K562 (cell line): ENCODE data around the gene PDGFA. TPM values are rescaled to one million over a fixed set of nuclear protein-coding genes. Genes with fewer than 3 reads are reported as not detected.

Experiments used
- ATAC-seq: fragments of 200-7000 bp; cut with Tn5 transposase; 3 replicates; pipeline ENCODE4 v1.9.1; 2020; ENCODE audit warnings: moderate library complexity
- BruUV-seq: library from RNA; stranded (reverse); fragments of 400-500 nt; replicated peaks from 2 replicates; lab custom pipeline; 2021; lab: Mats Ljungman, UMichigan
- CTCF ChIA-PET: fragments of 300-600 bp; formaldehyde crosslinking; extraction: SDS; loops from one replicate; lab custom pipeline; 2021; ENCODE audit warnings: low intra/inter-chr PET ratio; lab: Yijun Ruan, JAX
- POLR2A ChIA-PET: fragments of 300-600, 350-650 bp; sonication (Branson Sonifier 250); formaldehyde crosslinking; extraction: SDS; loops from one replicate; lab custom pipeline; 2021; ENCODE audit warnings: antibody characterized with exemption, inconsistent platforms; lab: Yijun Ruan, JAX
- DNase-seq, 4 experiments: peaks; one replicate each; pipeline versions ENCODE4 v3.0.0 to v3.0.0-alpha.2; 2011 to 2018; ENCODE audit warnings: low spot score in 3 of 4, mixed read lengths in 3 of 4; ENCODE audit errors: extremely low read depth in 1 of 4
- FAIRE-seq: peaks from 2 replicates; lab custom pipeline; 2011; peaks lifted over from hg19 to GRCh38; lab: Jason Lieb, UNC
- H2AFZ ChIP-seq: 2 replicates; pipeline ENCODE4 v1.6.0; 2011; ENCODE audit warnings: low read depth, low read length, control low read depth, inconsistent platforms
- H3K27ac ChIP-seq: fragments of 200-600 bp; 3 replicates; pipeline ENCODE4 v1.8.0; 2011; ENCODE audit warnings: low read depth, mild to moderate bottlenecking, control low read depth, inconsistent platforms, low read length, moderate library complexity, mixed read lengths; ENCODE audit errors: extremely low read depth
- H3K27me3 ChIP-seq, 2 experiments: fragments of 300-600 bp in 1 of 2; 2 replicates in 1 of 2; 3 replicates in 1 of 2; pipeline versions ENCODE4 v1.6.0 to v1.8.0; 2011; ENCODE audit warnings: inconsistent platforms in 2 of 2, low read length in 2 of 2, mild to moderate bottlenecking in 1 of 2, mixed read lengths in 1 of 2, moderate library complexity in 1 of 2; ENCODE audit not compliant: control insufficient read depth in 2 of 2, insufficient read depth in 2 of 2
- H3K36me3 ChIP-seq: fragments of 300-600 bp; 3 replicates; pipeline ENCODE4 v1.8.0; 2011; ENCODE audit warnings: mild to moderate bottlenecking, low read length, inconsistent platforms; ENCODE audit not compliant: control insufficient read depth, insufficient read depth
- H3K4me1 ChIP-seq, 2 experiments: fragments of 200-600 bp in 1 of 2; replicated peaks in 1 of 2; 2 replicates in 1 of 2; 3 replicates in 1 of 2; pipeline versions ENCODE4 v1.5.1 to v1.8.0; 2011; ENCODE audit warnings: inconsistent platforms in 2 of 2, low read length in 2 of 2, mild to moderate bottlenecking in 1 of 2, mixed read lengths in 1 of 2, moderate library complexity in 1 of 2; ENCODE audit not compliant: control insufficient read depth in 2 of 2, insufficient read depth in 2 of 2
- H3K4me2 ChIP-seq: 2 replicates; pipeline ENCODE4 v1.6.1; 2011; ENCODE audit warnings: low read length, control low read depth, inconsistent platforms, mixed read lengths; ENCODE audit not compliant: insufficient read depth
- H3K4me3 ChIP-seq: fragments of 200-600 bp; sonication (generic), shearing (Covaris generic); 2 replicates; pipeline ENCODE4 v1.5.1; 2016; ENCODE audit warnings: control low read depth, inconsistent platforms
- H3K79me2 ChIP-seq: fragments of 200-600 bp; 3 replicates; pipeline ENCODE4 v1.8.0; 2011; ENCODE audit warnings: low read length, inconsistent platforms; ENCODE audit not compliant: control insufficient read depth, insufficient read depth
- H3K9ac ChIP-seq, 2 experiments: 2 replicates each; pipeline versions ENCODE4 v1.6.0 to v1.6.1; 2011; ENCODE audit warnings: low read depth in 2 of 2, low read length in 2 of 2, control low read depth in 1 of 2, inconsistent platforms in 1 of 2, mild to moderate bottlenecking in 1 of 2, mixed read lengths in 1 of 2; ENCODE audit not compliant: insufficient read depth in 1 of 2
- H3K9me1 ChIP-seq: one replicate; pipeline ENCODE4 v1.6.0; 2011; ENCODE audit warnings: inconsistent platforms, mild to moderate bottlenecking, low read length, moderate library complexity; ENCODE audit not compliant: control insufficient read depth, insufficient read depth
- H3K9me3 ChIP-seq: replicated peaks from 2 replicates; pipeline ENCODE4 v1.5.1; 2011; ENCODE audit warnings: low read depth, low read length, inconsistent platforms; ENCODE audit not compliant: control insufficient read depth, insufficient read depth
- H4K20me1 ChIP-seq: replicated peaks from 2 replicates; pipeline ENCODE4 v1.6.1; 2011; ENCODE audit warnings: low read length, inconsistent platforms, mixed read lengths; ENCODE audit not compliant: control insufficient read depth, insufficient read depth
- CBFA2T2 ChIP-seq: fragments of 450-650 bp; conservative IDR thresholded peaks from 2 replicates; pipeline ENCODE4 v1.6.1; 2017; ENCODE audit warnings: mild to moderate bottlenecking
- FOXA3 ChIP-seq, 2 experiments: fragments of 450-650 bp in 1 of 2; sonication (generic) in 1 of 2; formaldehyde crosslinking; IDR thresholded peaks in 1 of 2; conservative IDR thresholded peaks in 1 of 2; 2 replicates each; pipeline versions ENCODE4 v1.4.0 to v1.8.0; 2020 to 2022; ENCODE audit warnings: mild to moderate bottlenecking in 2 of 2, missing genetic modification reagents in 1 of 2
- GABPA ChIP-seq: fragments of 200-800 bp; sonication (Bioruptor generic); conservative IDR thresholded peaks from 2 replicates; pipeline ENCODE4 v1.6.1; 2016; ENCODE audit warnings: low read depth, missing genetic modification characterization, missing compliant biosample characterization
- POLR3G ChIP-seq: IDR thresholded peaks from 2 replicates; pipeline ENCODE4 v1.6.1; 2011; ENCODE audit not compliant: insufficient read length, insufficient replicate concordance; ENCODE audit errors: extremely low read depth
- RAD51 ChIP-seq: fragments of 450-650 bp; IDR thresholded peaks from 2 replicates; pipeline ENCODE4 v1.7.1; 2016; ENCODE audit warnings: low read depth, mild to moderate bottlenecking, borderline replicate concordance
- THRAP3 ChIP-seq: fragments of 450-650 bp; IDR thresholded peaks from 2 replicates; pipeline ENCODE4 v1.6.1; 2016; ENCODE audit warnings: mild to moderate bottlenecking, inconsistent platforms, borderline replicate concordance
- U2AF2 ChIP-seq: fragments of 200-400 bp; formaldehyde crosslinking; optimal IDR thresholded peaks from 2 replicates; pipeline ENCODE3; 2017; ENCODE audit warnings: low read depth, mild to moderate bottlenecking, low read length
- ZBTB8A ChIP-seq: fragments of 450-650 bp; IDR thresholded peaks from 2 replicates; pipeline ENCODE4 v1.6.1; 2018; ENCODE audit warnings: mild to moderate bottlenecking, moderate library complexity; ENCODE audit not compliant: partially characterized antibody
- ZNF12 ChIP-seq: sonication (generic); formaldehyde crosslinking; IDR thresholded peaks from 2 replicates; pipeline ENCODE4 v1.4.0; 2020; ENCODE audit warnings: mild to moderate bottlenecking, missing genetic modification reagents
- ZNF444 ChIP-seq: fragments of 250-450 bp; sonication (Bioruptor Pico); IDR thresholded peaks from 2 replicates; pipeline ENCODE4 v1.4.0; 2020; ENCODE audit warnings: mild to moderate bottlenecking, moderate library complexity
- ZNF507 ChIP-seq: conservative IDR thresholded peaks from 2 replicates; pipeline ENCODE4 v1.6.1; 2017; ENCODE audit warnings: missing genetic modification characterization, missing compliant biosample characterization
- WGBS: fragments of 100-300 bp; shearing (Covaris generic); methylation state at CpG from one replicate; pipeline ENCODE4 v1.1.6; 2016; ENCODE audit warnings: low coverage, mixed read lengths; ENCODE audit not compliant: insufficient coverage; ENCODE audit errors: missing lambda C conversion rate; 5-methylcytosine and 5-hydroxymethylcytosine counted together
- in situ Hi-C: fragments of 300-500 bp; cut with MboI; formaldehyde crosslinking; loops from 4 replicates; pipeline ENCODE4 v1.15.0; 2018; ENCODE audit warnings: inconsistent platforms, mixed read lengths
- intact Hi-C: fragments of 100-400 bp; cut with micrococcal nuclease; formaldehyde crosslinking; loops from 2 replicates; pipeline ENCODE4 v1.14.2; 2022
- polyA plus RNA-seq, 8 experiments: library from polyadenylated mRNA; depleted of rRNA in 4 of 8; stranded (reverse) in 5 of 8; unstranded in 3 of 8; fragments of >200 nt; fragmentation: Nextera tagmentation in 2 of 8; fragmentation: Illumina TruSeq in 1 of 8; extraction: Ambion mirVana in 2 of 8; extraction: Trizol in 1 of 8; gene quantifications; 2 replicates each; pipeline versions ENCODE4 v1.2.1 to v1.2.3, GENCODE V29; 2011 to 2014; ENCODE audit warnings: inconsistent platforms in 1 of 8, missing spikeins in 1 of 8
- total RNA-seq, 7 experiments: library from RNA; depleted of rRNA in 6 of 7; stranded (reverse); fragments of >200 nt in 6 of 7; fragmentation: Illumina TruSeq in 2 of 7; extraction: Trizol in 2 of 7; gene quantifications; 2 replicates each; pipeline versions ENCODE4 v1.2.1 to v1.2.3, GENCODE V29; 2011 to 2021; ENCODE audit warnings: low replicate concordance in 1 of 7
- TF ChIP-seq, protein P1 (sequence below): fragments of 450-650 bp; IDR thresholded peaks from 2 replicates; pipeline ENCODE4 v1.7.1; 2018; ENCODE audit warnings: mild to moderate bottlenecking, low read depth; ENCODE audit not compliant: partially characterized antibody
- TF ChIP-seq, protein P2 (sequence below): fragments of 450-650 bp; formaldehyde crosslinking; IDR thresholded peaks from 2 replicates; pipeline ENCODE4 v1.4.0; 2022; ENCODE audit warnings: mild to moderate bottlenecking, moderate library complexity
- TF ChIP-seq, protein P3 (sequence below): sonication (generic); formaldehyde crosslinking; IDR thresholded peaks from 2 replicates; pipeline ENCODE4 v1.8.1; 2022; ENCODE audit warnings: missing genetic modification reagents
- TF ChIP-seq, protein P4 (sequence below): fragments of 450-650 bp; IDR thresholded peaks from 2 replicates; pipeline ENCODE4 v1.6.1; 2016; ENCODE audit warnings: mild to moderate bottlenecking

The PDGFA gene
- total and polyA plus RNA-seq, 9 of the 15 experiments (the other 6 are each of a cell fraction or from before 2014, with no cell fraction given), result 2.5 to 10.2 (median 4.6) TPM

DNA sequence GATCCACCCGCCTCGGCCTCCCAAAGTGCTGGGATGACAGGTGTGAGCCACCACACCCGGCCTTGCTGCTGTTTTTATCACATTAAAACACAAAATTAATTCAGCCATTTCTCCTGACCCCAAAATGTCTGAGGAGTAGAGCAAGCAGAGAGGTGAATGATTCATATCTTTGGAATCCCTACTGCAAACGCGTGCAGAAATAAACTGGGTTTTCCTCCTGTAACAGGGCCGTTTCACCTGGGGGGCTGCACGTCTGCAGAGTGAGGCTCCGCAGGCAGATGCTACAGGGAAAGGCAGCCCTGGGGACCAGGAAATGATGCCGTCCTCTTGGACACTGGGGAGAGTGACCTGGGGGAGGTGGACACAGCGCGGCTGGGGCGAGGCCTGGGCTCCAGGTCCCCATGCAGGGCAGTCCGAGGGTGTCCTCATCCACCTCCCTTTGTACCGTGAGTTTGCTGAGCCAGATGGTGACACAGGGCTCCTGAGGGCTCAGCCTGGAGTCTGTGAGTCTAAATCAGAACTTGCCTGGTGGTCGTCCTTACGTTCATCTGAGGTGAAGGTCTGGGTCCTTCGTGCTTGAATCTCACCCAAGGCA is 41.9 kb downstream of the PDGFA start:
- ATAC-seq (no peak; the same call in 2 of the 3 replicates), DNase-seq (no peak), FAIRE-seq (no peak)
- in situ Hi-C loops, result no loop called here
- Histone ChIP-seq H3K4me2 (no peak overlapping the region), H2AFZ (no peak overlapping the region), H3K9ac (peak overlapping the region in 1 of 2 experiments; percentile 72; a peak in 1 of 4 replicates), H3K27me3 (no peaks in the 10 kb centered on the region), H4K20me1 (no peaks in the 10 kb centered on the region), H3K79me2 (no peaks in the 10 kb centered on the region), H3K4me3 (no peak overlapping the region), H3K4me1 (peaks cover 12 to 53% of the 10 kb centered on the region in 2 experiments; a peak in 4 of 5 replicates), H3K9me1 (no peaks in the 10 kb centered on the region), H3K9me3 (peaks cover 2% of the 10 kb centered on the region; the same call in 1 of the 2 replicates), H3K36me3 (no peaks in the 10 kb centered on the region), H3K27ac (no peak overlapping the region)
- no TSS peak for BruUV-seq
- ChIA-PET POLR2A (interaction anchor here (0.8 kb wide), 1 partner anchor 152 kb away, joined by 3 read pairs; no protein-coding TSS in a partner anchor), CTCF (no interaction called here)
- WGBS, result 14% methylated on average over 15 of the region's 17 CpGs
- intact Hi-C loops, result no loop called here
- TF ChIP-seq ZNF444 (CRISPR knock-in tag), result no peak
- TF ChIP-seq, protein P1, sequence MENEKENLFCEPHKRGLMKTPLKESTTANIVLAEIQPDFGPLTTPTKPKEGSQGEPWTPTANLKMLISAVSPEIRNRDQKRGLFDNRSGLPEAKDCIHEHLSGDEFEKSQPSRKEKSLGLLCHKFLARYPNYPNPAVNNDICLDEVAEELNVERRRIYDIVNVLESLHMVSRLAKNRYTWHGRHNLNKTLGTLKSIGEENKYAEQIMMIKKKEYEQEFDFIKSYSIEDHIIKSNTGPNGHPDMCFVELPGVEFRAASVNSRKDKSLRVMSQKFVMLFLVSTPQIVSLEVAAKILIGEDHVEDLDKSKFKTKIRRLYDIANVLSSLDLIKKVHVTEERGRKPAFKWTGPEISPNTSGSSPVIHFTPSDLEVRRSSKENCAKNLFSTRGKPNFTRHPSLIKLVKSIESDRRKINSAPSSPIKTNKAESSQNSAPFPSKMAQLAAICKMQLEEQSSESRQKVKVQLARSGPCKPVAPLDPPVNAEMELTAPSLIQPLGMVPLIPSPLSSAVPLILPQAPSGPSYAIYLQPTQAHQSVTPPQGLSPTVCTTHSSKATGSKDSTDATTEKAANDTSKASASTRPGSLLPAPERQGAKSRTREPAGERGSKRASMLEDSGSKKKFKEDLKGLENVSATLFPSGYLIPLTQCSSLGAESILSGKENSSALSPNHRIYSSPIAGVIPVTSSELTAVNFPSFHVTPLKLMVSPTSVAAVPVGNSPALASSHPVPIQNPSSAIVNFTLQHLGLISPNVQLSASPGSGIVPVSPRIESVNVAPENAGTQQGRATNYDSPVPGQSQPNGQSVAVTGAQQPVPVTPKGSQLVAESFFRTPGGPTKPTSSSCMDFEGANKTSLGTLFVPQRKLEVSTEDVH, result no peak
- no peak for TF ChIP-seq ZNF507
- TF ChIP-seq, protein P2, sequence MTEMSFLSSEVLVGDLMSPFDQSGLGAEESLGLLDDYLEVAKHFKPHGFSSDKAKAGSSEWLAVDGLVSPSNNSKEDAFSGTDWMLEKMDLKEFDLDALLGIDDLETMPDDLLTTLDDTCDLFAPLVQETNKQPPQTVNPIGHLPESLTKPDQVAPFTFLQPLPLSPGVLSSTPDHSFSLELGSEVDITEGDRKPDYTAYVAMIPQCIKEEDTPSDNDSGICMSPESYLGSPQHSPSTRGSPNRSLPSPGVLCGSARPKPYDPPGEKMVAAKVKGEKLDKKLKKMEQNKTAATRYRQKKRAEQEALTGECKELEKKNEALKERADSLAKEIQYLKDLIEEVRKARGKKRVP (CRISPR knock-in tag), result no peak
- TF ChIP-seq, protein P3, sequence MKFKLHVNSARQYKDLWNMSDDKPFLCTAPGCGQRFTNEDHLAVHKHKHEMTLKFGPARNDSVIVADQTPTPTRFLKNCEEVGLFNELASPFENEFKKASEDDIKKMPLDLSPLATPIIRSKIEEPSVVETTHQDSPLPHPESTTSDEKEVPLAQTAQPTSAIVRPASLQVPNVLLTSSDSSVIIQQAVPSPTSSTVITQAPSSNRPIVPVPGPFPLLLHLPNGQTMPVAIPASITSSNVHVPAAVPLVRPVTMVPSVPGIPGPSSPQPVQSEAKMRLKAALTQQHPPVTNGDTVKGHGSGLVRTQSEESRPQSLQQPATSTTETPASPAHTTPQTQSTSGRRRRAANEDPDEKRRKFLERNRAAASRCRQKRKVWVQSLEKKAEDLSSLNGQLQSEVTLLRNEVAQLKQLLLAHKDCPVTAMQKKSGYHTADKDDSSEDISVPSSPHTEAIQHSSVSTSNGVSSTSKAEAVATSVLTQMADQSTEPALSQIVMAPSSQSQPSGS (CRISPR knock-in tag), result no peak
- TF ChIP-seq U2AF2, result no peak
- TF ChIP-seq ZBTB8A, result no peak
- TF ChIP-seq RAD51, result no peak
- TF ChIP-seq CBFA2T2, result no peak
- TF ChIP-seq GABPA (tag), result no peak
- TF ChIP-seq ZNF12 (CRISPR knock-in tag), result no peak
- TF ChIP-seq THRAP3, result no peak
- TF ChIP-seq POLR3G, result no peak
- TF ChIP-seq, protein P4, sequence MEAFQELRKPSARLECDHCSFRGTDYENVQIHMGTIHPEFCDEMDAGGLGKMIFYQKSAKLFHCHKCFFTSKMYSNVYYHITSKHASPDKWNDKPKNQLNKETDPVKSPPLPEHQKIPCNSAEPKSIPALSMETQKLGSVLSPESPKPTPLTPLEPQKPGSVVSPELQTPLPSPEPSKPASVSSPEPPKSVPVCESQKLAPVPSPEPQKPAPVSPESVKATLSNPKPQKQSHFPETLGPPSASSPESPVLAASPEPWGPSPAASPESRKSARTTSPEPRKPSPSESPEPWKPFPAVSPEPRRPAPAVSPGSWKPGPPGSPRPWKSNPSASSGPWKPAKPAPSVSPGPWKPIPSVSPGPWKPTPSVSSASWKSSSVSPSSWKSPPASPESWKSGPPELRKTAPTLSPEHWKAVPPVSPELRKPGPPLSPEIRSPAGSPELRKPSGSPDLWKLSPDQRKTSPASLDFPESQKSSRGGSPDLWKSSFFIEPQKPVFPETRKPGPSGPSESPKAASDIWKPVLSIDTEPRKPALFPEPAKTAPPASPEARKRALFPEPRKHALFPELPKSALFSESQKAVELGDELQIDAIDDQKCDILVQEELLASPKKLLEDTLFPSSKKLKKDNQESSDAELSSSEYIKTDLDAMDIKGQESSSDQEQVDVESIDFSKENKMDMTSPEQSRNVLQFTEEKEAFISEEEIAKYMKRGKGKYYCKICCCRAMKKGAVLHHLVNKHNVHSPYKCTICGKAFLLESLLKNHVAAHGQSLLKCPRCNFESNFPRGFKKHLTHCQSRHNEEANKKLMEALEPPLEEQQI, result no peak
- no peak for TF ChIP-seq FOXA3 (CRISPR knock-in tag; conservative IDR thresholded peaks at IDR 0.05 in 1 of 2, IDR thresholded peaks at IDR 0.05 in 1 of 2)
